ENCODE measurements around the gene FBXO8. TPM values are rescaled to one million over a fixed set of nuclear protein-coding genes. Genes with fewer than 3 reads are reported as not detected.
"Not testable (repeated sequence)": the region's sequence is repeated elsewhere in the genome, so short reads cannot be mapped to it uniquely, and the experiment has no call there.

FBXO8 gene
- total RNA-seq, 1 experiment from 2014 or later = 8.9 TPM

DNA sequence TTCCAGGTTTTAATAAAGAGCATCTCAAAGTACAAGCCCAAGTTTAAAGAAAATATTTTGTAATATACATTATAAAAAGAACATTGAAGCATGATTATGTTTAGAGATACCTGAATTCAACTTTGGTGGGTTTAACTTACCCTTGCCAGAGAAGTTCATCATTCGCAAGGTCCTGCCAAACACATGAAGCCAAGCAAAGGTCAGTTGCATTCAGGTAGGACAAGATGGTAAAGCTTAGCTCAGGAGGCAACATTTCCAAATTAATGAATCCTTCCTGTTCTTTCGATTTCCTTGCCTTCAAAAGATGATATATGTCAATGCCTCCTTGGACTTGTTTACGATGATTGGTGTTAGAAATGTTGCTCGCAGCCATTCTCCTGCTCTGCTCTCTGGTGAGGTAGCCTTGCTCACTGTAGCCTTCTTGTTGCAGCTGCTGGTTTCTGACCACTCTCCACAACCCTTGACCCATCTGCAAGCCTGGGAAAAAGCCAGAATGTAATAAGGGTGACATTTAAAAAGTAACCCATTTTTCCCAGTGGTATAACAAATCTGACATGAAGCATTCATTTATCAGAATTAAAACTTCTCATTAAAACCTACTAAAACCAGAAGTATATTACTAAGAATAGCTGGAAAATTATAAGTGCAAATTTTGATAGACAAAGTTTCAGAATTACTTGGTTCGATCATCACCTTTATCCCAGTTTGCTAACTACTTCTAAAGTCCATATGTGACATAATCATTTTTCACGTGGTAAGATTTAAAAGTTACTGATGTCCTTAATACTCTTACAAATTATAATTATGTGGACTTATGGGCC is 20.6 kb downstream of the FBXO8 start:
- H3K56ac ChIP-seq (ENCODE audit: insufficient read length, low read depth, low read length) = no peak overlapping the region
- no peak overlapping the region for H2BK20ac ChIP-seq (ENCODE audit: low read depth, low read length, poor library complexity, severe bottlenecking)
- Mint-ChIP-seq H3K27me3 (ENCODE audit: low read depth) (no peaks in the 10 kb centered on the region), H3K4me1 (no peaks in the 10 kb centered on the region), H3K9me3 (no peaks in the 10 kb centered on the region), H3K27ac (peak overlapping the region in 1 of 3 experiments; percentile 86; a peak in 1 of 7 replicates), H3K4me3 (no peak overlapping the region), H3K36me3 (ENCODE audit: insufficient read depth in 1 of 3, low read depth in 3 of 3) (no peaks in the 10 kb centered on the region)
- H3K9me3 ChIP-seq (ENCODE audit: control insufficient read depth, low read depth, low read length) = no peaks in the 10 kb centered on the region
- no peaks in the 10 kb centered on the region for H3K4me1 ChIP-seq (ENCODE audit: insufficient read depth, low read length)
- no peak overlapping the region for H2AK5ac ChIP-seq (ENCODE audit: insufficient read length, low read length)
- no peak for TF ChIP-seq CTCF (conservative IDR thresholded peaks at IDR 0.05)
- H3K23me2 ChIP-seq (ENCODE audit: insufficient read length, low read depth, low read length, poor library complexity, severe bottlenecking) = no peaks in the 10 kb centered on the region
- no peaks in the 10 kb centered on the region for H4K20me1 ChIP-seq (ENCODE audit: control insufficient read depth, insufficient read depth, insufficient read length)
- no peaks in the 10 kb centered on the region for H3K79me1 ChIP-seq (ENCODE audit: insufficient read depth, low read depth, low read length, poor library complexity, severe bottlenecking)
- H3K4ac ChIP-seq (ENCODE audit: low read depth, low read length) = no peak overlapping the region
- no peak overlapping the region for H3T11ph ChIP-seq (ENCODE audit: low read length)
- DNase-seq = no peak
- H3K9ac ChIP-seq (ENCODE audit: extremely low read depth, insufficient read length, low read length) = no peak overlapping the region
- no peak overlapping the region for H2BK12ac ChIP-seq (ENCODE audit: insufficient read length, low read depth, low read length)
- H3K18ac ChIP-seq (ENCODE audit: insufficient read length, low read depth, low read length) = no peak overlapping the region
- peak overlapping the region; percentile 69 for H3K23ac ChIP-seq (ENCODE audit: insufficient read length, low read depth, low read length)
- H2AFZ ChIP-seq (ENCODE audit: low read length) = no peak overlapping the region
- no peak overlapping the region for H4K5ac ChIP-seq (ENCODE audit: insufficient read length, low read depth, low read length)
- H3K27ac ChIP-seq (ENCODE audit: insufficient read length, low read depth, low read length) = no peak overlapping the region
- H2BK5ac ChIP-seq (ENCODE audit: insufficient read length, low read length) = no peak overlapping the region
- H2BK15ac ChIP-seq (ENCODE audit: low read depth, low read length) = no peak overlapping the region
- no peak overlapping the region for H4K8ac ChIP-seq (replicated peaks; ENCODE audit: insufficient read length, low read depth, low read length)
- no peak overlapping the region for H2BK120ac ChIP-seq (ENCODE audit: low read depth, low read length, poor library complexity, severe bottlenecking)
- H4K91ac ChIP-seq (ENCODE audit: insufficient read length, low read depth, low read length) = no peak overlapping the region
- H3K79me2 ChIP-seq (ENCODE audit: insufficient read depth, low read length) = no peaks in the 10 kb centered on the region
- H3K14ac ChIP-seq (ENCODE audit: insufficient read depth, low read length) = no peak overlapping the region
- H3K27me3 ChIP-seq (ENCODE audit: insufficient read depth, low read length) = no peaks in the 10 kb centered on the region
- no CpG with 5 or more reads among the region's 6 CpGs for WGBS (ENCODE audit: extremely low coverage, insufficient read length, low lambda C conversion rate)
- H3K4me2 ChIP-seq (ENCODE audit: insufficient read depth, insufficient read length, low read length) = no peak overlapping the region

GRCh38 chr4:174261432-174261831 is 22.0 kb downstream of the FBXO8 start:
- not testable (repeated sequence) for H3K23me2 ChIP-seq (ENCODE audit: insufficient read length, low read depth, low read length, poor library complexity, severe bottlenecking); H3K27ac ChIP-seq (ENCODE audit: insufficient read length, low read depth, low read length); H3K23ac ChIP-seq (ENCODE audit: insufficient read length, low read depth, low read length); H3K56ac ChIP-seq (ENCODE audit: insufficient read length, low read depth, low read length); H2AK5ac ChIP-seq (ENCODE audit: insufficient read length, low read length); H4K5ac ChIP-seq (ENCODE audit: insufficient read length, low read depth, low read length); H3K4me2 ChIP-seq (ENCODE audit: insufficient read depth, insufficient read length, low read length); DNase-seq; H3K14ac ChIP-seq (ENCODE audit: insufficient read depth, low read length); H4K91ac ChIP-seq (ENCODE audit: insufficient read length, low read depth, low read length); H2BK20ac ChIP-seq (ENCODE audit: low read depth, low read length, poor library complexity, severe bottlenecking); H2AFZ ChIP-seq (ENCODE audit: low read length); H3K27me3 ChIP-seq (ENCODE audit: insufficient read depth, low read length); H3K9ac ChIP-seq (ENCODE audit: extremely low read depth, insufficient read length, low read length); H2BK15ac ChIP-seq (ENCODE audit: low read depth, low read length); H3T11ph ChIP-seq (ENCODE audit: low read length); H2BK12ac ChIP-seq (ENCODE audit: insufficient read length, low read depth, low read length); H3K4ac ChIP-seq (ENCODE audit: low read depth, low read length); H2BK120ac ChIP-seq (ENCODE audit: low read depth, low read length, poor library complexity, severe bottlenecking); H3K4me3 Mint-ChIP-seq; H3K79me2 ChIP-seq (ENCODE audit: insufficient read depth, low read length); H4K20me1 ChIP-seq (ENCODE audit: control insufficient read depth, insufficient read depth, insufficient read length); H3K4me1 Mint-ChIP-seq; H4K8ac ChIP-seq (replicated peaks; ENCODE audit: insufficient read length, low read depth, low read length); H3K27ac Mint-ChIP-seq; H3K9me3 ChIP-seq (ENCODE audit: control insufficient read depth, low read depth, low read length); H3K9me3 Mint-ChIP-seq; H2BK5ac ChIP-seq (ENCODE audit: insufficient read length, low read length); H3K36me3 Mint-ChIP-seq (ENCODE audit: insufficient read depth in 1 of 3, low read depth in 3 of 3); H3K27me3 Mint-ChIP-seq (ENCODE audit: low read depth); H3K79me1 ChIP-seq (ENCODE audit: insufficient read depth, low read depth, low read length, poor library complexity, severe bottlenecking); H3K18ac ChIP-seq (ENCODE audit: insufficient read length, low read depth, low read length); H3K4me1 ChIP-seq (ENCODE audit: insufficient read depth, low read length)
- no CpG with 5 or more reads among the region's 1 CpG for WGBS (ENCODE audit: extremely low coverage, insufficient read length, low lambda C conversion rate)
